Amygdala (tissue), 56 donors: ENCODE results near the gene TNFRSF11A.

Source experiments
- DNase-seq, 56 donors: peaks; one replicate each; lab custom pipeline; 2025; lab: John Stamatoyannopoulos, UW

TNFRSF11A gene

GRCh38 chr18:62341473-62341872 is 16.4 kb downstream of the TNFRSF11A start:
- no peak for DNase-seq

GRCh38 chr18:62342884-62343283 is 17.8 kb downstream of the TNFRSF11A start:
- DNase-seq = no peak

- no peak for DNase-seq
These were observed 18.2 kb downstream of the TNFRSF11A start for GRCh38 chr18:62343316-62343715.

DNA sequence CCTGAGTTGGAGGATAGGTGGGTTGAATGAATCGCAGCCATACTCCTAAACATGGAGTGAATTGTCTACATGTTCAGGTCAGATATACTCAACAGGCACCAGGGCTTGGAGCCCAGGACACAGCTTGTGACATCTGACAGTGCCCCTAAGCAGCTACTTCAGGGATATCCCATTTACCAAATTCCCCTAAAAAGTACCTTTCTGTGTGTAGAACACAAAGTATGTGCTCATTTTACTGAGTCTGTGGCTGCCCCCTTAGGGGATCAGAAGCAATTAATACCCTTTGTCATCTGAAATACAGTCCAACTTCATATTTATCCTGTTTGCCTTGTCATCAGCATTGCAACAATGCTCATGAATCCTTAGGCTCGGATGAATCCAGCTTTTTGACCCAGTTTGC is 20.8 kb downstream of the TNFRSF11A start:
- DNase-seq = no peak

DNA sequence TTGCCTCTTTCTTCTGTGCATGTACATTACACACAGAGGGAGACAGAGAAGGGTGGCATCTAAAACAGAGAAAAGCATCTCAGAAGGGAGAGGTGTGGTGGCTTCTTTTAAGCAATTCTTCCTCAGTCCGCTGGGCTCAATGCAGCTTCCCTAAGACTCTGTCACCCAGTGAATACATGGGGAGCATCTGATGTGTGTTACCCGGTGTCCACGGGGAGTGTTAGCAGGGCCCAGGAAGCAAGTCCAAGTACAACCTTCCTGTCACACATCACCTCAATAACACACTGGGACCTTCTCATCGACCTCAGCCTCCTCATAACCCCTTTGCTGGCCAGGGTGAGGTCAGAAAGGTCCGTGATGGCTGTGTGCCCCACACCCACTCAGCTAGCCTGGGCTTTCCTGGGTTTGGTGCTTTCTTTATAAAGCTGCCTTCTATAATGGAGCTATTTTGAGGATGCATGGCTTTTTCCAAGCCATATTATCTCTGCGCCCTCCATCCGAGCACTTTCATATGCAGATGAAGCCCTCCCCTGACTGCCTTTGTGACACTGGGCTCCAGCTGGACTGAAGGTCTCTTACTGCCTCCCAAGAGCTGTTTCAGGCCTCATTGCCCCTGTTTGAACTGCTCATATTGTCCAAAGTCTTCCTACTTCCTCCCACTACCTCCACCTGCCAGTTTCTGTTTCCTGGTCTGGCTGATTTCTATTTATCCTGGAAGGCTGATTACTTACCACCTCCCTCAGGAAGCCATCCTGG is 21.4 kb downstream of the TNFRSF11A start:
- DNase-seq = no peak

- DNase-seq = no peak
These were observed 22.0 kb downstream of the TNFRSF11A start for GRCh38 chr18:62347089-62347506.

GRCh38 chr18:62348474-62348873 is 23.4 kb downstream of the TNFRSF11A start:
- DNase-seq = no peak

DNA sequence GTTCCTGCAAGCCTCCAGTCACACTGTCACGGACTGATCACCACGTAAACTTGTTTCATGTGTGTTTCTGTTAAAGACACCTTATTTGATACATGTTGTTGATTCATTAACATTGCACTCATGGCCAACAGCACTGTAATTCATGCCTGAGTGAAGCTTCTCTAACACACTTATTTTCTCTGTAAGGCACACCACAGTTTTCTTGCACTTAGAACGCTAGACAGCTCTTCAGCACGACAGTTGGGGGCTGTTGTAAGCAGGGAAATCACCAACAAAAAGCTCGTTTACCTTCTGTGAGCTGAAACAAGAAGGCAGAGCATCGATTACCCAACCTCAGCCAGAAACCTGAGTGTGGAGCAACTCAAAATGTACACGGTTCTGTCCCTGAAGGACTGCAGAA is 28.1 kb downstream of the TNFRSF11A start:
- DNase-seq = no peak

GRCh38 chr18:62354151-62354550 is 29.0 kb downstream of the TNFRSF11A start:
- DNase-seq = no peak

GRCh38 chr18:62357079-62357719 is 32.1 kb downstream of the TNFRSF11A start:
- DNase-seq = no peak

DNA sequence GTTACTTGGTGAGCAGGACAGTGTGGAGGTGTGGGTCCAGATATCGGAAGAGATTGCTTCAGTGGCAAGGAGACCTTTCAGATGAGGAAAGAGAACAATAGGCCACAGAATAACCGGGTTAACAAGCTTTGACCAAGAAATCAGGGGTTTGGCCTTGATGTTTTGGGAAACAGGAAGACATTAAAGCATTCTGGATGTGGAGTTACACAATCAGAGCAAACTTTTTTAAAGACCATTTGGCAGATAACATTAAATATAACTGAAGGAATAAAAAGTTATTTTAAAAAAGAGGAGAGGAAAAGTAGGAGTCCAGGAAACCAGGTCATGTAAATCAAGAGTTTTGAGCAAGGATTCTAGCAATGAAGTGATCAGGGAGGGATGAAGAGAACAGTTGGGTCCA is 35.7 kb downstream of the TNFRSF11A start:
- no peak for DNase-seq

- no peak for DNase-seq
These were observed 36.2 kb downstream of the TNFRSF11A start for GRCh38 chr18:62361288-62361687.

DNA sequence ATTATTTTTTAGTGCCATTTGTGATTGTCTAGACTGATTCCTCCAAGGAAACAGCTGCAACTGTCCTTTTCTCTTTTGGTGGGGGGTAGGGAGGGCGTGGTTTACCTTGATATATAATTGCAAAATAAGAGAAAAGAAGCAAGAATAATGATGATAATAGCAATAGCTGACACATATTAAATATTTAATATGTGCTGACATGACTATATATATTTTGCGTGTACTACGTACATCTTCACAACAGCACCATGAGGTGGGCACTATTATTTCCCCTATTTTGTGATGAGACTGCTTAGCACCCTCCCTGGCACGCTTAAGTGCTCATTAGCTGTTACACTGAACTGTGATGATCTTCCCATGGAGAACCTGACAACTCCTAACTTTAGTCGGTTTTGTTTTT is 39.4 kb downstream of the TNFRSF11A start:
- no peak for DNase-seq

- no peak for DNase-seq
These were observed 40.3 kb downstream of the TNFRSF11A start for GRCh38 chr18:62365420-62365819.

- no peak for DNase-seq
These were observed 41.9 kb downstream of the TNFRSF11A start for GRCh38 chr18:62366992-62367391.

DNA sequence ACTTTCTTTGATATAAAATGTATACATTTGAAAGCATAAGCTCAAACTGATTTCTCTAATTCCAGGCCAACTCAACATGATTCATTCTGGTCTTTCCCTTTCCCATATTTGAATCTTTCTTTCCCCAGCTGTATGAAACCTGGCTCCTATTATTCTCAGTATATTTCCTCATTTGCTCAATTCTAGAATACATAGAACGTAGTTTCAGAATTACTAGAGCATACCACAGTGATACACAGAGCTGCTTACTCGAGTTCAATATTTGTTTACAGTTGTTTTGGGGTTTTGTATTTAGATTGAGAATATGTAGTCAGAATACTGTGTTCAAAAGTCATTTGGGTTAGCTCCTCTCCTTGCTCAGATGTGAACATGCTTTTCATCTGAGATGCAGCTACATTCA is 43.0 kb downstream of the TNFRSF11A start:
- no peak for DNase-seq

DNA sequence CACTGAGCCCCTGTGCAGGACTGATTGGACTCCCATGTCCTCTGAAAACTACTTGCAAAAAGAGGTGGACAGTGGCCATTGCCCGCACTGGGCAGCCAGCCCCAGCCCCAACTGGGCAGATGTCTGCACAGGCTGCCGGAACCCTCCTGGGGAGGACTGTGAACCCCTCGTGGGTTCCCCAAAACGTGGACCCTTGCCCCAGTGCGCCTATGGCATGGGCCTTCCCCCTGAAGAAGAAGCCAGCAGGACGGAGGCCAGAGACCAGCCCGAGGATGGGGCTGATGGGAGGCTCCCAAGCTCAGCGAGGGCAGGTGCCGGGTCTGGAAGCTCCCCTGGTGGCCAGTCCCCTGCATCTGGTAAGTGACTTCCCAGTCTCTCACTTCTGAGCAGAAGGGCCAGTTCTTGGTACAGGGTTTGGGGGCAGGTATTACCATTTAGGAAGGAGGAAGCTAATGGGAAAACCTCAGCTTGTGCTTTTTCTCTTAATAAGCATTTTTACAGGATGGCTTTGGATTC is 44.1 kb downstream of the TNFRSF11A start:
- DNase-seq = no peak

- no peak for DNase-seq
These were observed 45.3 kb downstream of the TNFRSF11A start for GRCh38 chr18:62370366-62370765.

DNA sequence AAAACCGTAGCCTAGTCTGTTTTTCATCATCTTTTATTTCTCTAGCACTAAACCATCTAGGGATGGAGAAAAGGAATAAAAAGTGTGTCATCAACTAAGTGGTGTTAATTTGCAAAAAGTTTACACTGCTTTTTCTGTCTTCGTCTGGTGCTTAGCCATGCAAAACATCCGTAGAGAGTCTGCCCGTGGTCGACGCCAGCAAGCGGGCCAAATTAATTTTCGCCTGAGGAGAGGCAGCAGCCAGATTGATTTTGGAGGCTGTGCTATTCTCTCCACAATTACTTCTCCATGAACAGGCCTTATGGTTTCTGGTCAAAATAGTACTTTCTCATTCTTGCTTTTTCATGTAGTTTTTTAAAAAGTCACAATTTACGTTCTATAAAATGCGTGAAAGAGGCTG is 46.3 kb downstream of the TNFRSF11A start:
- no peak for DNase-seq

DNA sequence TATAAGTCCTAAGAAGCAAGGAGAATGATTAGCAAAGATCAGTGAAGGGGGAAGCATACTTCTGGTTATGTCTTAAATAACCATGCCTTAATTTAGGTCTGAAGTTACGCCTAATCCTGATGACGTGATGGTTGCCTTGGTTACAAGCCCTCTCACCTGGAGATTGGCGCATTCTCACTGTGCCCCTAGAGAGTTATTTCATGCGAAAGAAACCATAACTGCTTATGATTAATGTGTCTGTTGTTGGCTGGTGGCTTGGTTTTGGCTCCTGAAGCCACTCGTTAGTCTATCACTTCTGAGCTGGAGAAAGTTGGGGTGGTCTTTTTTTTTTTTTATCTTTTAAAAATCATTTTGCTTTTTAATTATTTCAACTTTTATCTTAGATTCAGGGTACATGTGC is 47.0 kb downstream of the TNFRSF11A start:
- DNase-seq = no peak

GRCh38 chr18:62372882-62373281 is 47.8 kb downstream of the TNFRSF11A start:
- DNase-seq = no peak

GRCh38 chr18:62374410-62374965 is 49.4 kb downstream of the TNFRSF11A start:
- no peak for DNase-seq
